A549 (cell line): ENCODE measurements around the gene SYCP2.

Source experiments
- EP300 ChIP-seq, 2 experiments: fragments of >200 bp; sonication (Bioruptor Twin); formaldehyde crosslinking; IDR thresholded peaks; 2 replicates in 1 of 2; 3 replicates in 1 of 2; pipeline ENCODE4 v1.6.1; 2016 to 2017
- HDAC2 ChIP-seq: fragments of 200-600 bp; sonication (generic); IDR thresholded peaks from 2 replicates; pipeline ENCODE4 v1.6.1; 2016
- HOXB13 ChIP-seq: fragments of 250-450 bp; sonication (Bioruptor Pico); IDR thresholded peaks from 2 replicates; pipeline ENCODE4 v1.5.0; 2020; ENCODE audit warnings: low read depth, mild to moderate bottlenecking, moderate library complexity
- MAZ ChIP-seq: fragments of 150-350 bp; IDR thresholded peaks from 2 replicates; pipeline ENCODE4 v1.6.1; 2014; ENCODE audit warnings: antibody characterized with exemption, low read depth, low read length, borderline replicate concordance
- POLR2A ChIP-seq: IDR thresholded peaks from 2 replicates; pipeline ENCODE4 v1.6.1; 2012; ENCODE audit warnings: mild to moderate bottlenecking, low read length
- RAD21 ChIP-seq, 2 experiments: fragments of >200 bp in 1 of 2; sonication (Bioruptor Twin) in 1 of 2; formaldehyde crosslinking in 1 of 2; IDR thresholded peaks in 1 of 2; conservative IDR thresholded peaks in 1 of 2; 2 replicates in 1 of 2; 3 replicates in 1 of 2; pipeline ENCODE4 v1.6.1; 2012 to 2018; ENCODE audit warnings: inconsistent platforms in 1 of 2
- SMC3 ChIP-seq: fragments of >200 bp; sonication (Bioruptor Twin); formaldehyde crosslinking; IDR thresholded peaks from 3 replicates; pipeline ENCODE4 v1.6.1; 2018; ENCODE audit warnings: inconsistent platforms
- ZSCAN20 ChIP-seq: fragments of 250-450 bp; sonication (Bioruptor Pico); IDR thresholded peaks from 2 replicates; pipeline ENCODE4 v1.8.0; 2022; ENCODE audit warnings: mild to moderate bottlenecking, moderate library complexity
- TF ChIP-seq, protein P1 (sequence below): fragments of >200 bp; sonication (Bioruptor Twin); formaldehyde crosslinking; IDR thresholded peaks from 3 replicates; pipeline ENCODE4 v1.5.1; 2016

DNA sequence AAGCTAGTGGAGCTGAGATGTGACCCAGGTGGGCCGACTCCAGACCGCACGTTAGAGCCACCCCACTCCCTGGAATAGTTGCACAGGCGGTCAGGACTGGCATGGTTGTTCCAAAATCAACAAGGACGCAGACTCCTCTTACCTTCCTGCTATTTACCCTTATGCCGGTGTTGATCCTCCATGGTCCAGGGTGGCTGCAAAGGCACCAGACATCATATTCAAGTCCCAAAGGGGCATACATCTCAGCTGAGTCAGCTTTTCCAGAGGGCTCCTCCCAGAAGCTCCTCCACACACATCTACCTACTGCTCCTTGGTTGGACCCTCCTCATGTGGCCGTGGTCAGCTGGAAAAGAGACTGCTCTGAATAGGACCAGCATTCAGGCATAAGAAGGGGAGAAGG, 112.2 kb downstream of the SYCP2 start:
- TF ChIP-seq SMC3 (no peak), RAD21 (conservative IDR thresholded peaks at IDR 0.05 in 1 of 2, IDR thresholded peaks at IDR 0.05 in 1 of 2) (no peak), POLR2A (no peak), HDAC2 (no peak), EP300 (IDR thresholded peaks at IDR 0.05) (no peak), MAZ (no peak), ZSCAN20 (CRISPR knock-in tag) (no peak), HOXB13 (no peak)
- TF ChIP-seq, protein P1, sequence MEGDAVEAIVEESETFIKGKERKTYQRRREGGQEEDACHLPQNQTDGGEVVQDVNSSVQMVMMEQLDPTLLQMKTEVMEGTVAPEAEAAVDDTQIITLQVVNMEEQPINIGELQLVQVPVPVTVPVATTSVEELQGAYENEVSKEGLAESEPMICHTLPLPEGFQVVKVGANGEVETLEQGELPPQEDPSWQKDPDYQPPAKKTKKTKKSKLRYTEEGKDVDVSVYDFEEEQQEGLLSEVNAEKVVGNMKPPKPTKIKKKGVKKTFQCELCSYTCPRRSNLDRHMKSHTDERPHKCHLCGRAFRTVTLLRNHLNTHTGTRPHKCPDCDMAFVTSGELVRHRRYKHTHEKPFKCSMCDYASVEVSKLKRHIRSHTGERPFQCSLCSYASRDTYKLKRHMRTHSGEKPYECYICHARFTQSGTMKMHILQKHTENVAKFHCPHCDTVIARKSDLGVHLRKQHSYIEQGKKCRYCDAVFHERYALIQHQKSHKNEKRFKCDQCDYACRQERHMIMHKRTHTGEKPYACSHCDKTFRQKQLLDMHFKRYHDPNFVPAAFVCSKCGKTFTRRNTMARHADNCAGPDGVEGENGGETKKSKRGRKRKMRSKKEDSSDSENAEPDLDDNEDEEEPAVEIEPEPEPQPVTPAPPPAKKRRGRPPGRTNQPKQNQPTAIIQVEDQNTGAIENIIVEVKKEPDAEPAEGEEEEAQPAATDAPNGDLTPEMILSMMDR: no peak
